Endothelial cell of umbilical vein (primary cell): ENCODE measurements around the gene FNDC1. TPM values are rescaled to one million over a fixed set of nuclear protein-coding genes. Genes with fewer than 3 reads are reported as not detected.

Experiments
- BruUV-seq: library from RNA; stranded (reverse); fragments of 400-500 nt; replicated peaks from 2 replicates; lab custom pipeline; 2021; lab: Mats Ljungman, UMichigan
- CTCF ChIA-PET: fragments of 300-600, 350-600 bp; sonication (Branson Sonifier 250); formaldehyde crosslinking; loops from one replicate; lab custom pipeline; 2021; ENCODE audit warnings: antibody characterized with exemption, inconsistent platforms; lab: Charles Lee
- POLR2A ChIA-PET: fragments of 300-600, 350-600 bp; sonication (Branson Sonifier 250); formaldehyde crosslinking; loops from one replicate; lab custom pipeline; 2021; ENCODE audit warnings: antibody characterized with exemption, inconsistent platforms; lab: Charles Lee
- DNase-seq: peaks from one replicate; pipeline ENCODE4 v3.0.0-alpha.2; 2011; ENCODE audit warnings: low read depth, low spot score
- FAIRE-seq: peaks from 2 replicates; lab custom pipeline; 2011; peaks lifted over from hg19 to GRCh38; lab: Jason Lieb, UNC
- H2AFZ ChIP-seq: 2 replicates; pipeline ENCODE4 v1.6.0; 2012; ENCODE audit warnings: low read depth, low read length, control low read depth, inconsistent platforms
- H3K27ac ChIP-seq: 2 replicates; pipeline ENCODE4 v1.5.1; 2011; ENCODE audit warnings: low read depth, mild to moderate bottlenecking, control low read depth, low read length, moderate library complexity; ENCODE audit not compliant: insufficient read depth
- H3K27me3 ChIP-seq, 2 experiments: 2 replicates each; pipeline versions ENCODE4 v1.6.0 to v1.6.1; 2011; ENCODE audit warnings: low read length in 2 of 2, mixed read lengths in 1 of 2; ENCODE audit not compliant: control insufficient read depth in 2 of 2, insufficient read depth in 2 of 2
- H3K36me3 ChIP-seq, 2 experiments: 2 replicates in 1 of 2; 3 replicates in 1 of 2; pipeline ENCODE4 v1.5.1; 2011; ENCODE audit warnings: low read length in 2 of 2, mild to moderate bottlenecking in 1 of 2, moderate library complexity in 1 of 2; ENCODE audit not compliant: control insufficient read depth in 2 of 2, insufficient read depth in 2 of 2; ENCODE audit errors: extremely low read depth in 1 of 2
- H3K4me1 ChIP-seq: 3 replicates; pipeline ENCODE4 v1.5.1; 2011; ENCODE audit warnings: mild to moderate bottlenecking, low read length; ENCODE audit not compliant: control insufficient read depth, insufficient read depth; ENCODE audit errors: extremely low read depth
- H3K4me2 ChIP-seq: 2 replicates; pipeline ENCODE4 v1.6.1; 2011; ENCODE audit warnings: low read length, control low read depth, mixed read lengths; ENCODE audit not compliant: insufficient read depth
- H3K4me3 ChIP-seq, 3 experiments: fragments of 200-600 bp in 1 of 3; sonication (generic), shearing (Covaris generic) in 1 of 3; replicated peaks in 1 of 3; 2 replicates each; pipeline ENCODE4 v1.5.1; 2011 to 2016; ENCODE audit warnings: control low read depth in 3 of 3, low read length in 3 of 3, mild to moderate bottlenecking in 2 of 3, inconsistent platforms in 1 of 3, low read depth in 1 of 3, moderate library complexity in 1 of 3; ENCODE audit not compliant: insufficient read depth in 1 of 3
- H3K79me2 ChIP-seq: 2 replicates; pipeline ENCODE4 v1.6.0; 2012; ENCODE audit warnings: low read length, inconsistent platforms; ENCODE audit not compliant: control insufficient read depth, insufficient read depth
- H3K9ac ChIP-seq: replicated peaks from 2 replicates; pipeline ENCODE3; 2011; ENCODE audit warnings: low read length, control low read depth; ENCODE audit not compliant: insufficient read depth; ENCODE audit errors: extremely low read depth
- H3K9me1 ChIP-seq: replicated peaks from 3 replicates; pipeline ENCODE4 v1.6.0; 2011; ENCODE audit warnings: mild to moderate bottlenecking, low read length; ENCODE audit not compliant: control insufficient read depth, insufficient read depth; ENCODE audit errors: extremely low read depth
- H3K9me3 ChIP-seq: replicated peaks from 2 replicates; pipeline ENCODE4 v1.5.1; 2012; ENCODE audit warnings: low read length, inconsistent platforms; ENCODE audit not compliant: control insufficient read depth, insufficient read depth
- H4K20me1 ChIP-seq: replicated peaks from 2 replicates; pipeline ENCODE3; 2011; ENCODE audit warnings: mild to moderate bottlenecking, low read length; ENCODE audit not compliant: control insufficient read depth, insufficient read depth; ENCODE audit errors: extremely low read depth
- EZH2 ChIP-seq: IDR thresholded peaks from 2 replicates; pipeline ENCODE4 v1.6.1; 2012; ENCODE audit warnings: borderline replicate concordance, low read depth, mild to moderate bottlenecking, moderate library complexity, low read length, inconsistent platforms; ENCODE audit not compliant: severe bottlenecking
- FOS ChIP-seq: IDR thresholded peaks from 2 replicates; pipeline ENCODE4 v1.6.1; 2011; ENCODE audit warnings: mild to moderate bottlenecking, low read length, moderate library complexity, borderline replicate concordance; ENCODE audit not compliant: insufficient read depth
- GATA2 ChIP-seq: IDR thresholded peaks from 2 replicates; pipeline ENCODE4 v1.7.0; 2011; ENCODE audit warnings: low read depth, mild to moderate bottlenecking, moderate library complexity, mixed read lengths, low read length; ENCODE audit not compliant: insufficient read length, insufficient read depth
- JUN ChIP-seq: IDR thresholded peaks from 2 replicates; pipeline ENCODE4 v1.6.1; 2011; ENCODE audit warnings: borderline replicate concordance, low read depth; ENCODE audit not compliant: insufficient read length, insufficient read depth
- MYC ChIP-seq: IDR thresholded peaks from one replicate; pipeline ENCODE4 v1.6.1; 2011; ENCODE audit warnings: mild to moderate bottlenecking, low read depth, low read length
- POLR2A ChIP-seq: IDR thresholded peaks from 2 replicates; pipeline ENCODE4 v1.6.1; 2012; ENCODE audit warnings: low read depth, mild to moderate bottlenecking, control low read depth, low read length
- POLR2AphosphoS5 ChIP-seq: IDR thresholded peaks from 2 replicates; pipeline ENCODE4 v1.6.1; 2012; ENCODE audit warnings: low read depth, mild to moderate bottlenecking, control low read depth, low read length, moderate library complexity; ENCODE audit not compliant: insufficient read depth
- dilution Hi-C: fragments of 300-500 bp; cut with MboI; formaldehyde crosslinking; loops from one replicate; pipeline ENCODE4 v1.15.0; 2019; ENCODE audit warnings: low sequenced_read_pairs; ENCODE audit not compliant: extremely low pct_ligation_motif_present
- intact Hi-C: fragments of 100-400 bp; cut with micrococcal nuclease; formaldehyde crosslinking; loops from one replicate; pipeline ENCODE4 v1.10.0; 2022
- polyA plus RNA-seq, 4 experiments: library from polyadenylated mRNA; depleted of rRNA in 3 of 4; stranded (reverse) in 3 of 4; unstranded in 1 of 4; fragments of >200 nt; gene quantifications; 2 replicates each; pipeline versions ENCODE4 v1.2.1 to v1.2.3, GENCODE V29; 2011 to 2012; ENCODE audit warnings: missing spikeins in 1 of 4
- total RNA-seq: library from RNA; stranded (reverse); gene quantifications from 2 replicates; pipeline ENCODE4 v1.2.3, GENCODE V29; 2021
- TF ChIP-seq, protein P1 (sequence below): IDR thresholded peaks from 2 replicates; pipeline ENCODE4 v1.6.1; 2011; ENCODE audit not compliant: insufficient read depth, insufficient read length
- TF ChIP-seq, protein P2 (sequence below), 2 donors: IDR thresholded peaks; 1 replicate in 1 of 2; 2 replicates in 1 of 2; pipeline ENCODE4 v1.5.1; 2011; ENCODE audit warnings: low read length in 2 of 2, mild to moderate bottlenecking in 2 of 2, moderate library complexity in 2 of 2, control low read depth in 1 of 2, inconsistent platforms in 1 of 2, low read depth in 1 of 2; ENCODE audit not compliant: insufficient read depth in 1 of 2; ENCODE audit errors: extremely low read depth in 1 of 2

Gene FNDC1
- total and polyA plus RNA-seq, 2 donors (not counting 3 experiments of a cell fraction or from before 2014, with no cell fraction given): 0.04 TPM; not detected in 1

DNA sequence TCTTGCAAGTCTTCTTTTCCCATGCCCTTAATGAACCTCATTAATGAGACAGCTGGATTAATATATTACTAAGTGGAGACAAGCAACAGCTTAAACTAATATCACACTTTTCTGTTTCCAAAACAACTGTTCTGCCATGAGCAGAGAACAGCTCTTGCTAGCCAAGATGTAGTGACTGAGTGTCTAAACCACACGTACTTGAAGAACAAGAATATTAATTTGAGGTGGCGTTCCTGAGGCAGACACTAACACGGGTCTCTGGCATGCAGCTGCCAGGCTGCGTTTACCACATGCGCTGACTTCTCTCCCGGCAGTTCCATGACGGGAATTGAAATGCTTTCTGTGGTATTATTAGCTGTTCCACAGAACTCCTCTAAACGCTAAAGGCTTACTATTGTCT lies 80.6 kb downstream of the FNDC1 start:
- H3K27me3 ChIP-seq: no peaks in the 10 kb centered on the region
- H3K4me3 ChIP-seq: no peak overlapping the region
- ChIA-PET POLR2A (no interaction called here), CTCF (no interaction called here)
- H3K9me3 ChIP-seq: no peaks in the 10 kb centered on the region
- no peak overlapping the region for H3K9ac ChIP-seq
- no peaks in the 10 kb centered on the region for H3K79me2 ChIP-seq
- intact Hi-C loops: no loop called here
- DNase-seq: no peak
- no peak overlapping the region for H2AFZ ChIP-seq
- no peaks in the 10 kb centered on the region for H3K36me3 ChIP-seq
- no peak overlapping the region for H3K27ac ChIP-seq
- H4K20me1 ChIP-seq: no peaks in the 10 kb centered on the region
- H3K9me1 ChIP-seq: no peaks in the 10 kb centered on the region
- no TSS peak for BruUV-seq
- TF ChIP-seq JUN: no peak
- no peak for TF ChIP-seq EZH2
- TF ChIP-seq, protein P1, sequence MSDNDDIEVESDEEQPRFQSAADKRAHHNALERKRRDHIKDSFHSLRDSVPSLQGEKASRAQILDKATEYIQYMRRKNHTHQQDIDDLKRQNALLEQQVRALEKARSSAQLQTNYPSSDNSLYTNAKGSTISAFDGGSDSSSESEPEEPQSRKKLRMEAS: no peak
- TF ChIP-seq, protein P2, sequence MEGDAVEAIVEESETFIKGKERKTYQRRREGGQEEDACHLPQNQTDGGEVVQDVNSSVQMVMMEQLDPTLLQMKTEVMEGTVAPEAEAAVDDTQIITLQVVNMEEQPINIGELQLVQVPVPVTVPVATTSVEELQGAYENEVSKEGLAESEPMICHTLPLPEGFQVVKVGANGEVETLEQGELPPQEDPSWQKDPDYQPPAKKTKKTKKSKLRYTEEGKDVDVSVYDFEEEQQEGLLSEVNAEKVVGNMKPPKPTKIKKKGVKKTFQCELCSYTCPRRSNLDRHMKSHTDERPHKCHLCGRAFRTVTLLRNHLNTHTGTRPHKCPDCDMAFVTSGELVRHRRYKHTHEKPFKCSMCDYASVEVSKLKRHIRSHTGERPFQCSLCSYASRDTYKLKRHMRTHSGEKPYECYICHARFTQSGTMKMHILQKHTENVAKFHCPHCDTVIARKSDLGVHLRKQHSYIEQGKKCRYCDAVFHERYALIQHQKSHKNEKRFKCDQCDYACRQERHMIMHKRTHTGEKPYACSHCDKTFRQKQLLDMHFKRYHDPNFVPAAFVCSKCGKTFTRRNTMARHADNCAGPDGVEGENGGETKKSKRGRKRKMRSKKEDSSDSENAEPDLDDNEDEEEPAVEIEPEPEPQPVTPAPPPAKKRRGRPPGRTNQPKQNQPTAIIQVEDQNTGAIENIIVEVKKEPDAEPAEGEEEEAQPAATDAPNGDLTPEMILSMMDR (IDR thresholded peaks at IDR 0.05; ENCODE audit: extremely low read depth in 1 of 2, insufficient read depth in 1 of 2, low read depth in 1 of 2, low read length in 2 of 2): no peak
- TF ChIP-seq POLR2AphosphoS5: no peak
- no peak for TF ChIP-seq GATA2
- no peak for TF ChIP-seq MYC
- no peak for TF ChIP-seq POLR2A
- no peak for TF ChIP-seq FOS
- no peaks in the 10 kb centered on the region for H3K4me1 ChIP-seq
- no peak overlapping the region for H3K4me2 ChIP-seq
- dilution Hi-C loops: no loop called here
- FAIRE-seq: no peak
